Measurements from ENCODE around the gene DIO3. TPM values are rescaled to one million over a fixed set of nuclear protein-coding genes. Genes with fewer than 3 reads are reported as not detected.

Gene DIO3
- polyA plus RNA-seq, 3 donors: not detected

- intact Hi-C loops (cut with micrococcal nuclease): no loop called here
- Histone ChIP-seq H3K4me2 (replicated peaks; ENCODE audit: extremely low read depth, low read length, poor library complexity, severe bottlenecking) (no peak overlapping the region), H2AFZ (ENCODE audit: insufficient read depth, low read depth, low read length, poor library complexity, severe bottlenecking) (no peak overlapping the region), H3K79me2 (ENCODE audit: insufficient read depth, low read length) (no peaks in the 10 kb centered on the region), H3K4me1 (ENCODE audit: control insufficient read depth in 1 of 2, insufficient read depth in 2 of 2, low read length in 2 of 2) (no peaks in the 10 kb centered on the region), H3K4me3 (replicated peaks in 1 of 3; ENCODE audit: low read depth in 2 of 3, low read length in 3 of 3) (no peak overlapping the region), H3K27me3 (ENCODE audit: control insufficient read depth in 2 of 2, insufficient read depth in 2 of 2, low read length in 2 of 2) (no peaks in the 10 kb centered on the region), H3K9ac (ENCODE audit: insufficient read depth, low read length, poor library complexity, severe bottlenecking) (no peak overlapping the region), H3K27ac (ENCODE audit: low read depth in 1 of 2, low read length in 2 of 2) (no peak overlapping the region), H3K36me3 (replicated peaks in 1 of 2; ENCODE audit: control insufficient read depth in 1 of 2, insufficient read depth in 2 of 2, low read length in 2 of 2) (no peaks in the 10 kb centered on the region), H3K9me3 (replicated peaks in 1 of 2; ENCODE audit: control insufficient read depth in 1 of 2, insufficient read depth in 1 of 2, low read length in 2 of 2) (no peaks in the 10 kb centered on the region), H4K20me1 (ENCODE audit: insufficient read depth, low read length) (no peaks in the 10 kb centered on the region)
- no peak for DNase-seq
- peaks cover 0 to 4% (median 3%) of the 10 kb centered on the region in 3 donors for H3K27me3 Mint-ChIP-seq (ENCODE audit: low read depth in 3 of 3)
- TF ChIP-seq CTCF (IDR thresholded peaks at IDR 0.05): no peak
- H3K4me1 Mint-ChIP-seq: peaks cover 4% of the 10 kb centered on the region
- peaks cover 0 to 5% (median 1%) of the 10 kb centered on the region in 7 donors for H3K9me3 Mint-ChIP-seq
- no peak overlapping the region for H3K27ac Mint-ChIP-seq
- WGBS (ENCODE audit: insufficient coverage): 82% methylated on average over 5 of the region's 8 CpGs
- no peaks in the 10 kb centered on the region for H3K36me3 Mint-ChIP-seq
- no peak overlapping the region for H3K4me3 Mint-ChIP-seq
Observed at GRCh38 chr14:101521978-101522377, 39.3 kb upstream of the DIO3 start.

- Mint-ChIP-seq H3K9me3 (peaks cover 0 to 4% (median 0%) of the 10 kb centered on the region in 7 donors), H3K27ac (no peak overlapping the region), H3K36me3 (no peaks in the 10 kb centered on the region), H3K4me3 (no peak overlapping the region), H3K27me3 (ENCODE audit: low read depth in 3 of 3) (peaks cover 4 to 13% (median 7%) of the 10 kb centered on the region in 3 donors), H3K4me1 (peaks cover 4% of the 10 kb centered on the region)
- Histone ChIP-seq H3K27me3 (ENCODE audit: control insufficient read depth in 2 of 2, insufficient read depth in 2 of 2, low read length in 2 of 2) (no peaks in the 10 kb centered on the region), H3K9ac (ENCODE audit: insufficient read depth, low read length, poor library complexity, severe bottlenecking) (no peak overlapping the region), H3K79me2 (ENCODE audit: insufficient read depth, low read length) (no peaks in the 10 kb centered on the region), H3K27ac (ENCODE audit: low read depth in 1 of 2, low read length in 2 of 2) (no peak overlapping the region), H3K4me1 (ENCODE audit: control insufficient read depth in 1 of 2, insufficient read depth in 2 of 2, low read length in 2 of 2) (no peaks in the 10 kb centered on the region), H3K4me2 (replicated peaks; ENCODE audit: extremely low read depth, low read length, poor library complexity, severe bottlenecking) (no peak overlapping the region), H2AFZ (ENCODE audit: insufficient read depth, low read depth, low read length, poor library complexity, severe bottlenecking) (no peak overlapping the region), H4K20me1 (ENCODE audit: insufficient read depth, low read length) (no peaks in the 10 kb centered on the region), H3K4me3 (replicated peaks in 1 of 3; ENCODE audit: low read depth in 2 of 3, low read length in 3 of 3) (no peak overlapping the region), H3K9me3 (replicated peaks in 1 of 2; ENCODE audit: control insufficient read depth in 1 of 2, insufficient read depth in 1 of 2, low read length in 2 of 2) (no peaks in the 10 kb centered on the region), H3K36me3 (replicated peaks in 1 of 2; ENCODE audit: control insufficient read depth in 1 of 2, insufficient read depth in 2 of 2, low read length in 2 of 2) (no peaks in the 10 kb centered on the region)
- no peak for TF ChIP-seq CTCF (IDR thresholded peaks at IDR 0.05)
- WGBS (ENCODE audit: insufficient coverage): 91% methylated on average over 23 of the region's 41 CpGs
- intact Hi-C loops (cut with micrococcal nuclease): no loop called here
- DNase-seq: no peak
Observed at GRCh38 chr14:101525640-101526527, 35.4 kb upstream of the DIO3 start.

All from CD14-positive monocyte (primary cell).